IMR-90 (cell line): ENCODE measurements around the gene CPEB1. TPM values are rescaled to one million over a fixed set of nuclear protein-coding genes. Genes with fewer than 3 reads are reported as not detected.

Experiments
- ATAC-seq: fragments of 200-7000 bp; cut with Tn5 transposase; 2 replicates; pipeline ENCODE4 v1.9.1; 2020; ENCODE audit warnings: low read depth, mild to moderate bottlenecking, moderate library complexity
- BruUV-seq: library from RNA; stranded (reverse); fragments of 400-500 nt; replicated peaks from 2 replicates; lab custom pipeline; 2021; lab: Mats Ljungman, UMichigan
- CTCF ChIA-PET: fragments of 300-600 bp; formaldehyde crosslinking; extraction: SDS; loops from one replicate; lab custom pipeline; 2021; ENCODE audit warnings: antibody characterized with exemption; lab: Yijun Ruan, JAX
- POLR2A ChIA-PET: fragments of 300-600 bp; sonication (Branson Sonifier 250); formaldehyde crosslinking; loops from one replicate; lab custom pipeline; 2022; ENCODE audit warnings: antibody characterized with exemption; ENCODE audit not compliant: unreplicated experiment; lab: Charles Lee
- DNase-seq: peaks from one replicate; pipeline ENCODE4 v3.0.0; 2013
- H2AFZ ChIP-seq: replicated peaks from 2 replicates; pipeline ENCODE3; 2013; ENCODE audit warnings: low read length, mild to moderate bottlenecking; ENCODE audit not compliant: poor library complexity
- H2AK5ac ChIP-seq: 2 replicates; pipeline ENCODE4 v1.6.1; 2013; ENCODE audit warnings: low read depth, low read length, inconsistent platforms
- H2AK9ac ChIP-seq: replicated peaks from 2 replicates; pipeline ENCODE3; 2013; ENCODE audit warnings: mild to moderate bottlenecking, low read depth, low read length, moderate library complexity; ENCODE audit not compliant: poor library complexity
- H2BK120ac ChIP-seq: 2 replicates; pipeline ENCODE4 v1.6.1; 2013; ENCODE audit warnings: low read depth, low read length, inconsistent platforms
- H2BK15ac ChIP-seq: 3 replicates; pipeline ENCODE4 v1.6.1; 2013; ENCODE audit warnings: low read depth, low read length, inconsistent platforms
- H2BK20ac ChIP-seq: 2 replicates; pipeline ENCODE4 v1.6.1; 2013; ENCODE audit warnings: low read depth, mild to moderate bottlenecking, inconsistent platforms, low read length, moderate library complexity
- H2BK5ac ChIP-seq: 2 replicates; pipeline ENCODE4 v1.6.1; 2013; ENCODE audit warnings: mild to moderate bottlenecking, low read depth, low read length, inconsistent platforms; ENCODE audit not compliant: poor library complexity, severe bottlenecking
- H3K14ac ChIP-seq: replicated peaks from 2 replicates; pipeline ENCODE4 v1.6.1; 2013; ENCODE audit warnings: low read depth, low read length, inconsistent platforms
- H3K18ac ChIP-seq: 2 replicates; pipeline ENCODE4 v1.6.1; 2013; ENCODE audit warnings: low read depth, low read length, control low read depth
- H3K23ac ChIP-seq: 2 replicates; pipeline ENCODE4 v1.6.1; 2013; ENCODE audit warnings: low read depth, low read length, inconsistent platforms
- H3K27ac ChIP-seq: 2 replicates; pipeline ENCODE4 v1.5.1; 2013; ENCODE audit warnings: mild to moderate bottlenecking, control low read depth, low read length; ENCODE audit not compliant: insufficient read depth
- H3K27me3 ChIP-seq: 2 replicates; pipeline ENCODE4 v1.6.1; 2013; ENCODE audit warnings: low read length; ENCODE audit not compliant: control insufficient read depth, insufficient read depth
- H3K36me3 ChIP-seq: 2 replicates; pipeline ENCODE4 v1.6.1; 2013; ENCODE audit warnings: low read length, mixed read lengths; ENCODE audit not compliant: control insufficient read depth, insufficient read depth
- H3K4ac ChIP-seq: 2 replicates; pipeline ENCODE4 v1.6.1; 2013; ENCODE audit warnings: low read depth, low read length, inconsistent platforms
- H3K4me1 ChIP-seq: 2 replicates; pipeline ENCODE4 v1.6.1; 2013; ENCODE audit warnings: low read length, mixed read lengths; ENCODE audit not compliant: control insufficient read depth, insufficient read depth
- H3K4me2 ChIP-seq: 2 replicates; pipeline ENCODE4 v1.6.1; 2013; ENCODE audit warnings: low read depth, mild to moderate bottlenecking, control low read depth, low read length, moderate library complexity
- H3K4me3 ChIP-seq: 2 replicates; pipeline ENCODE4 v1.5.1; 2013; ENCODE audit warnings: low read depth, mild to moderate bottlenecking, control low read depth, low read length, moderate library complexity; ENCODE audit not compliant: insufficient read depth
- H3K56ac ChIP-seq: 2 replicates; pipeline ENCODE4 v1.6.1; 2013; ENCODE audit warnings: low read length, inconsistent platforms; ENCODE audit not compliant: insufficient read depth; ENCODE audit errors: extremely low read depth
- H3K79me1 ChIP-seq, 2 experiments: 2 replicates each; pipeline ENCODE4 v1.6.1; 2013; ENCODE audit warnings: low read length in 2 of 2, inconsistent platforms in 1 of 2, low read depth in 1 of 2
- H3K9ac ChIP-seq: 2 replicates; pipeline ENCODE4 v1.6.1; 2013; ENCODE audit warnings: low read depth, low read length, control low read depth
- H3K9me1 ChIP-seq: 2 replicates; pipeline ENCODE4 v1.6.1; 2013; ENCODE audit warnings: low read length, inconsistent platforms; ENCODE audit not compliant: insufficient read depth
- H3K9me3 ChIP-seq: 2 replicates; pipeline ENCODE4 v1.6.1; 2013; ENCODE audit warnings: low read length; ENCODE audit not compliant: control insufficient read depth, insufficient read depth
- H4K20me1 ChIP-seq: 2 replicates; pipeline ENCODE4 v1.6.1; 2013; ENCODE audit warnings: low read length, inconsistent platforms; ENCODE audit not compliant: insufficient read depth
- H4K5ac ChIP-seq: 2 replicates; pipeline ENCODE4 v1.6.1; 2013; ENCODE audit warnings: mild to moderate bottlenecking, low read depth, low read length, control low read depth
- H4K8ac ChIP-seq, 2 experiments: 2 replicates each; pipeline ENCODE4 v1.6.1; 2013; ENCODE audit warnings: low read depth in 2 of 2, low read length in 2 of 2, control low read depth in 1 of 2, inconsistent platforms in 1 of 2
- H4K91ac ChIP-seq: 2 replicates; pipeline ENCODE4 v1.6.1; 2013; ENCODE audit warnings: low read depth, low read length, inconsistent platforms; ENCODE audit not compliant: insufficient read depth
- BHLHE40 ChIP-seq: fragments of 150-350 bp; IDR thresholded peaks from 2 replicates; pipeline ENCODE4 v1.6.1; 2016; ENCODE audit warnings: mild to moderate bottlenecking, low read depth, low read length
- CHD1 ChIP-seq: IDR thresholded peaks from 2 replicates; pipeline ENCODE4 v1.6.1; 2012; ENCODE audit warnings: low read depth, low read length, improper control_type of control experiment
- MAFK ChIP-seq: IDR thresholded peaks from 2 replicates; pipeline ENCODE4 v1.6.1; 2012; ENCODE audit warnings: low read depth, low read length, improper control_type of control experiment
- MAZ ChIP-seq: IDR thresholded peaks from 2 replicates; pipeline ENCODE4 v1.6.1; 2012; ENCODE audit warnings: low read depth, mild to moderate bottlenecking, low read length, improper control_type of control experiment, moderate library complexity, borderline replicate concordance
- NFE2L2 ChIP-seq: fragments of 150-350 bp; IDR thresholded peaks from 2 replicates; pipeline ENCODE4 v1.6.1; 2016; ENCODE audit warnings: low read depth, mild to moderate bottlenecking, low read length
- POLR2A ChIP-seq: IDR thresholded peaks from 2 replicates; pipeline ENCODE4 v1.6.1; 2012; ENCODE audit warnings: mild to moderate bottlenecking, low read depth, low read length
- WGBS, 2 experiments: methylation state at CpG; one replicate each; pipeline versions ENCODE4 v1.1.5 to v1.1.7; 2013; ENCODE audit warnings: missing lambda C conversion rate in 2 of 2; ENCODE audit not compliant: insufficient read length in 1 of 2; ENCODE audit errors: extremely low coverage in 2 of 2; 5-methylcytosine and 5-hydroxymethylcytosine counted together
- dilution Hi-C: fragments of 300-500 bp; cut with HindIII; formaldehyde crosslinking; loops from one replicate; pipeline ENCODE4 v1.14.3; 2018; ENCODE audit warnings: low sequenced_read_pairs; ENCODE audit not compliant: unreplicated experiment
- in situ Hi-C: fragments of 300-500 bp; cut with MboI; formaldehyde crosslinking; loops from 3 replicates; pipeline ENCODE4 v1.14.3; 2019; ENCODE audit warnings: low sequenced_read_pairs, inconsistent platforms, mixed read lengths
- intact Hi-C: fragments of 100-400 bp; cut with micrococcal nuclease; formaldehyde crosslinking; loops from 2 replicates; pipeline ENCODE4 v1.10.0; 2022
- polyA plus RNA-seq, 3 experiments: library from polyadenylated mRNA; depleted of rRNA; stranded (reverse); fragments of >200 nt; gene quantifications; 2 replicates each; pipeline ENCODE4 v1.2.3, GENCODE V29; 2012; ENCODE audit warnings: low replicate concordance in 1 of 3
- total RNA-seq: library from RNA; depleted of rRNA; stranded (reverse); fragments of >200 nt; gene quantifications from 2 replicates; pipeline ENCODE4 v1.2.3, GENCODE V29; 2012
- TF ChIP-seq, protein P1 (sequence below): conservative IDR thresholded peaks from 2 replicates; pipeline ENCODE4 v1.5.1; 2012; ENCODE audit warnings: mild to moderate bottlenecking, low read depth, low read length, improper control_type of control experiment

CPEB1 gene
- total and polyA plus RNA-seq, 2 of the 4 experiments (the other 2 are of a cell fraction), result 8.9 to 12.5 TPM

DNA sequence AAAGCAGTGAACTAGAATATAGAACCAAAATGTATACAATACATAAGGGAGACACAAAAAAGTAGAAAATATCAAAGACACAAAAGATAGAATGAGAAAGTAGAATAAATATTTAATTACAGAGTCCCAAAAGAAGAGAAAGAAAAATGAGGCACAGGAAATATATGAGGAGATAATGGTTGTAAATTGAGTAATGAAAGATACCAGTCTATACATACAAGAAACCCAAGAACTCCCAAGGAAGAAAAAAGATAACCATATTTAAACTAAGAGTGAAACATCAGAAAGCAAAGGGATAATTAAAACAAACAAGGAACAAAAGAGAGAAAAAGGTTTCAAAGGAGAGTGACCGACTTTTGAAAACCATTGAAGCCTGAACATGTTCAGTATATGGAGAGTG lies 47.3 kb downstream of the CPEB1 start:
- no peak overlapping the region for H3K23ac ChIP-seq
- ATAC-seq, result no peak
- H4K20me1 ChIP-seq, result no peaks in the 10 kb centered on the region
- WGBS, 2 experiments, result no CpG with 5 or more reads among the region's 1 CpG
- no peak overlapping the region for H2AK9ac ChIP-seq
- no peak overlapping the region for H3K56ac ChIP-seq
- intact Hi-C loops (no loop called here), dilution Hi-C loops (no loop called here), in situ Hi-C loops (no loop called here)
- H3K4me1 ChIP-seq, result no peaks in the 10 kb centered on the region
- no peaks in the 10 kb centered on the region for H3K79me1 ChIP-seq
- H3K9me1 ChIP-seq, result no peaks in the 10 kb centered on the region
- no peak for DNase-seq
- no peak for TF ChIP-seq MAZ
- no peak for TF ChIP-seq POLR2A
- no peak for TF ChIP-seq MAFK
- no peak for TF ChIP-seq CHD1
- TF ChIP-seq NFE2L2, result no peak
- no peak for TF ChIP-seq BHLHE40
- TF ChIP-seq, protein P1, sequence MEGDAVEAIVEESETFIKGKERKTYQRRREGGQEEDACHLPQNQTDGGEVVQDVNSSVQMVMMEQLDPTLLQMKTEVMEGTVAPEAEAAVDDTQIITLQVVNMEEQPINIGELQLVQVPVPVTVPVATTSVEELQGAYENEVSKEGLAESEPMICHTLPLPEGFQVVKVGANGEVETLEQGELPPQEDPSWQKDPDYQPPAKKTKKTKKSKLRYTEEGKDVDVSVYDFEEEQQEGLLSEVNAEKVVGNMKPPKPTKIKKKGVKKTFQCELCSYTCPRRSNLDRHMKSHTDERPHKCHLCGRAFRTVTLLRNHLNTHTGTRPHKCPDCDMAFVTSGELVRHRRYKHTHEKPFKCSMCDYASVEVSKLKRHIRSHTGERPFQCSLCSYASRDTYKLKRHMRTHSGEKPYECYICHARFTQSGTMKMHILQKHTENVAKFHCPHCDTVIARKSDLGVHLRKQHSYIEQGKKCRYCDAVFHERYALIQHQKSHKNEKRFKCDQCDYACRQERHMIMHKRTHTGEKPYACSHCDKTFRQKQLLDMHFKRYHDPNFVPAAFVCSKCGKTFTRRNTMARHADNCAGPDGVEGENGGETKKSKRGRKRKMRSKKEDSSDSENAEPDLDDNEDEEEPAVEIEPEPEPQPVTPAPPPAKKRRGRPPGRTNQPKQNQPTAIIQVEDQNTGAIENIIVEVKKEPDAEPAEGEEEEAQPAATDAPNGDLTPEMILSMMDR, result no peak
- ChIA-PET POLR2A (no interaction called here), CTCF (no interaction called here)
- no peak overlapping the region for H2BK15ac ChIP-seq
- H3K4ac ChIP-seq, result no peak overlapping the region
- no peak overlapping the region for H2AK5ac ChIP-seq
- H3K9me3 ChIP-seq, result no peaks in the 10 kb centered on the region
- H2AFZ ChIP-seq, result no peak overlapping the region
- H3K27me3 ChIP-seq, result peaks cover 2% of the 10 kb centered on the region
- no peak overlapping the region for H3K4me3 ChIP-seq
- no peak overlapping the region for H2BK20ac ChIP-seq
- no peak overlapping the region for H3K4me2 ChIP-seq
- H2BK5ac ChIP-seq, result no peak overlapping the region
- no peak overlapping the region for H3K27ac ChIP-seq
- BruUV-seq, result no TSS peak
- no peak overlapping the region for H2BK120ac ChIP-seq
- no peak overlapping the region for H3K9ac ChIP-seq
- H3K14ac ChIP-seq, result no peak overlapping the region
- H4K91ac ChIP-seq, result no peak overlapping the region
- H3K36me3 ChIP-seq, result no peaks in the 10 kb centered on the region
- H4K8ac ChIP-seq, result no peak overlapping the region
- H4K5ac ChIP-seq, result no peak overlapping the region
- no peak overlapping the region for H3K18ac ChIP-seq
